HCEC 1CT (cell line): ENCODE results near the gene MOGAT1.
"Not testable (repeated sequence)": the region's sequence is repeated elsewhere in the genome, so short reads cannot be mapped to it uniquely, and the experiment has no call there.

ENCODE experiments used
- DNase-seq: peaks from one replicate; pipeline ENCODE4 v3.0.0-alpha.2; 2017

MOGAT1 gene

GRCh38 chr2:222745836-222746559, 74.5 kb downstream of the MOGAT1 start:
- no peak for DNase-seq

GRCh38 chr2:222747526-222748160, 76.2 kb downstream of the MOGAT1 start:
- DNase-seq: no peak

DNA sequence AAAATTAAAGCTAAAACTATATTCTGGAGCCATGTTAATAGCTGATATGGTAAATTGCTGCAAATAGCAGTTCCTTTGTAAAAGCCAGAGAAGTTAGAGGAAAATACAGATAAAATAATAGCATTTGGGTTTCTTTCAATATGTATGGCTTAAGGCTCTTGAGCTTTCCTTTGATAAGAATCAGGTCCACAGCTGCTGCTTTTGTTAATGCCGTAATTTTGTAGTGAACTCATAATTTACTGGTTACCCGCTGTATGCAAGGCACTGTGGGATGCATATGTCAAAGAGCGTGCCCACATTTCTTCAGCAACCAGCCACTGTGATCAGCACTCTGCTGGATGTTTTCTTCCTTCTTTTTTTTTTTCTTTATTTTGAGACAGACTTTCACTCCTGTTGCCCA, 79.1 kb downstream of the MOGAT1 start:
- no peak for DNase-seq

GRCh38 chr2:222751238-222751637, 79.8 kb downstream of the MOGAT1 start:
- DNase-seq: no peak

DNA sequence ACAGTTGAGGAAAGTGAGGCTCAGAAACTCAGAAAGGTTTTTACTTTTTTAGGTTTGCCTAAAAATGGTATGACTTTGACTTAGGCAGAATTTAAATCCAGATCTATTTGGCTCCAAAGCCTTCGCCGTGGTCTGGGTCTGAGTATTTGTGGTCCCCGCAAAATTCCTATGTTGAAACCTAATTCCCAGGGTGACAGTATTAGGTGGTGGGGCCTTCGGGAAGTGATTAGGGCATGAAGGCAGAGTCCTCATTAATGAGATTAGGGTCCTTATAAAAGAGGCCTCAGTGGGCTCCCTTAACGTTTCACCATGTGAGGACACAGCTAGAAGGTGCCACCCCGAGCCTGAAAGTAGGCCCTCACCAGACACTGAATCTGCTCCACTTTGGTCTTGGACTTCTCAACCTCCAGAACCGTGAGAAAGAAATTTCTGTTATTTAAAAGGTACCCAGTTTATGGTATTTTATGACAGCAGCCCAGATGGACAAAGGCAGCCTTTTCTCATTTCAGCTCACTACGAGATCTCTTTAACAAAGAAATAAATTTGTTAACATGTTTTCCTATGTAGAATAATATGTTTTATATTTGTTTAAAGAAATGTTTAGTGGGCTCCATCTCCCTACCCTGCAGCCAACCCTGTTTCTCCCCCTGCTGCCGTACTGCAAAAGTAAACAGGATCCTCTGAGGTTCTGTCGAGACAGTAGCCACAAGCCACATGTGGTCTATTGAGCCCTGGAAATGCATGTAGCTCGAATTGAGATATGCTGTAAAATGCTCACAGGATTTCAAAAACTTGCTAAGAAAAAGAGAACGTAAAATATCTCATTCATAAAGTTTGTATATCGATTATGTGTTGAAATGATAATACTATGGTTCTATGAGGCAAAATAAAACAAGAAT, 80.6 kb downstream of the MOGAT1 start:
- DNase-seq: no peak

DNA sequence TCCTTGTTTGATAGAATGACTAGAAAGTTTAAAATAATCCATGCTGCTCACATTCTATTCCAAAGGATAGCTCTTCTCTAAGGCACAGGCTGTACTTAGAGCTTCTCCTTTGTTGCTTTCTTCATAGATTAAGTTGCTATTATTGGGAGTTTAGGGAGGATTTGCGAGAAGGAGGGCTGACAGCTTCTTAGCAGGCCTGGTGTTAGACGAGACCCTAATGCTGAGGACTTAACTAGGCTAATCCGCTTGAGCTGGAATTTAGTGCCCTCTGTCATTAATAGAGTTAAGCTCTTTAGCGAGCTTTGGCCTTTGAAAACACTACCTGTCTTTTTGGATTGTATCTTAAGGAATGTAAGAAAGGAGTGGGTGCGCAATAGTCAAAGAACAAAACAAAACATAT, 81.3 kb downstream of the MOGAT1 start:
- no peak for DNase-seq

- DNase-seq: peak; percentile 57
Observed at GRCh38 chr2:222753251-222753824, 81.9 kb downstream of the MOGAT1 start.

- DNase-seq: no peak
Observed at GRCh38 chr2:222754324-222754930, 83.0 kb downstream of the MOGAT1 start.

DNA sequence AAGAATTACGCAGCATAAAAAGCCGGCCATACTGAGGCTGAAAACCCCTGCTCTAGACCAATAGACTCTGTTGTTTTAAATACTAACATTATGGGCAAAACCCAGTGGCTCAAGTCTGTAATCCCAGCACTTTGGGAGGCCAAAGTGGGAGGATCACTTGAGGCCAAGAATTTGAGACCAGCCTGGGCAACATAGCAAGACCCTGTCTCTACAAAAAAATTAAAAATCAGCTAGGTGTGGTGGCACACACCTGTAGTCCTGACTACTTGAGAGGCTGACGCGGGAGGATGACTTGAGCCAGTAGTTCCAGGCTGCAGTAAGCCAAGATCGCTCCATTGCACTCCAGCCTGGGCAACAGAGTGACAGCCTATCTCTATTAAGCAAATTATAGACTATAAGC, 84.1 kb downstream of the MOGAT1 start:
- not testable (repeated sequence) for DNase-seq

- DNase-seq: peak; percentile 45
Observed at GRCh38 chr2:222756362-222756831, 84.9 kb downstream of the MOGAT1 start.

DNA sequence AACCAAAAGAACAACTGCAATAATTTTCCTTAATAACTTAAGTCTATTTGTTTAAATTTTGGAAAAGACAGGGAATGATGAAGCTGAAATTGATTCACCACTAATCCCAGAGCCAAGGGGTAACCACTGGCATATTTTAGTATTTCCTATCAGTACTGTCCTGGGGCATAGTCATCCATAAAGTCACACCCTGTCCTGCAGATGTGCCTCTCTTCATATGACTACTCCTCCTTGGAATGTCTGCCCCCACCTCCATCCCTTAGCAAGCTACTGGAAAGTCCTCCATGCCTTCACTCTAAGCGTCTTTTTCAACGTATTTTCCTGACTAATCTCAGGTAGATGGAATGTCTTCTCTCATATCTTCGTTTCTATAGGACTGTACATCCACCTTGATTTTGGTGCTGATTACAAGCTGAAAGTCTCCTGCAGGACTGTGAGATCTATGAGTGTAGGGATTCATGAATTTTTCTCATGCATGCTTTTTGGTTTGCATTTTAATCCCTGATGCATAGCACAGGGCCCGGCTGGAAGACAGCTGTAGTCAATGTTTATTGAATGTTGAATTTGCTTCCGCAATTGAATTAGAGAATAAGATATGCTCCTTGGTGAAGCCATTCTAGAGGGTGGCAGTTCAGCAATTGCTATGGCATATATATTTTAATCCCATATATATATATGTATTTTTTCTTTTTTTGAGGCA, 85.6 kb downstream of the MOGAT1 start:
- DNase-seq: peak; percentile 94
